PFSK-1 (cell line): ENCODE measurements around the gene DOCK1.

ENCODE experiments used
- FOXP2 ChIP-seq: optimal IDR thresholded peaks from 2 replicates; pipeline ENCODE3; 2011; ENCODE audit warnings: borderline replicate concordance, control low read depth, inconsistent platforms; ENCODE audit not compliant: insufficient read depth; ENCODE audit errors: extremely low read length, extremely low read depth
- POLR2AphosphoS5 ChIP-seq: IDR thresholded peaks from 2 replicates; pipeline ENCODE4 v1.6.1; 2012; ENCODE audit warnings: low read depth, mild to moderate bottlenecking, control low read depth, low read length, moderate library complexity
- SIN3A ChIP-seq: IDR thresholded peaks from 2 replicates; pipeline ENCODE4 v1.6.1; 2012; ENCODE audit warnings: mild to moderate bottlenecking, low read length, moderate library complexity, borderline replicate concordance; ENCODE audit not compliant: insufficient read depth
- TAF1 ChIP-seq: IDR thresholded peaks from 2 replicates; pipeline ENCODE4 v1.6.1; 2012; ENCODE audit warnings: low read length, control low read depth, borderline replicate concordance; ENCODE audit not compliant: insufficient read depth
- TF ChIP-seq, protein P1 (sequence below), 2 experiments: IDR thresholded peaks; 2 replicates each; pipeline versions ENCODE4 v1.6.1 to v1.8.0; 2011 to 2012; ENCODE audit warnings: low read depth in 2 of 2, low read length in 2 of 2, control low read depth in 1 of 2, inconsistent platforms in 1 of 2, mild to moderate bottlenecking in 1 of 2, moderate library complexity in 1 of 2; ENCODE audit not compliant: insufficient read depth in 1 of 2

Gene DOCK1

DNA sequence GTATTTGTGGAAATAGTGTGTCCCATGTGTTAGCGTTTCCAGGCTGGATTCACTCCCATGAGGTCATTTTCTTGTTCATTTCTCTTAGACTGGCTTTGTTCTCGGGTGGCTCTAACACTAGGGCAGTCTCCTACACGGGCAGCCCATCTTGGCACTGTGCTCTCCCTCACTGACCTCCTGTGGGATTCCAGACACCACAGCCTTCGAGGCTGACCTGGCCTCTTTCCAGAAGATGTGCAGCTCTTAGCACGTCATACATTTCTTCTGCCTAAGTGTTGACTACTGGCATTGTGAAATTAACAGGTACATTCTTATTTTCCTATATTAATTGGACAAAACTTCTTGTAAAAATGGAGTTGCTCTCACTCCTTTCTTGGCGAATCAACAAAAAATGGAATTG lies 218.4 kb downstream of the DOCK1 start:
- no peak for TF ChIP-seq TAF1
- TF ChIP-seq, protein P1, sequence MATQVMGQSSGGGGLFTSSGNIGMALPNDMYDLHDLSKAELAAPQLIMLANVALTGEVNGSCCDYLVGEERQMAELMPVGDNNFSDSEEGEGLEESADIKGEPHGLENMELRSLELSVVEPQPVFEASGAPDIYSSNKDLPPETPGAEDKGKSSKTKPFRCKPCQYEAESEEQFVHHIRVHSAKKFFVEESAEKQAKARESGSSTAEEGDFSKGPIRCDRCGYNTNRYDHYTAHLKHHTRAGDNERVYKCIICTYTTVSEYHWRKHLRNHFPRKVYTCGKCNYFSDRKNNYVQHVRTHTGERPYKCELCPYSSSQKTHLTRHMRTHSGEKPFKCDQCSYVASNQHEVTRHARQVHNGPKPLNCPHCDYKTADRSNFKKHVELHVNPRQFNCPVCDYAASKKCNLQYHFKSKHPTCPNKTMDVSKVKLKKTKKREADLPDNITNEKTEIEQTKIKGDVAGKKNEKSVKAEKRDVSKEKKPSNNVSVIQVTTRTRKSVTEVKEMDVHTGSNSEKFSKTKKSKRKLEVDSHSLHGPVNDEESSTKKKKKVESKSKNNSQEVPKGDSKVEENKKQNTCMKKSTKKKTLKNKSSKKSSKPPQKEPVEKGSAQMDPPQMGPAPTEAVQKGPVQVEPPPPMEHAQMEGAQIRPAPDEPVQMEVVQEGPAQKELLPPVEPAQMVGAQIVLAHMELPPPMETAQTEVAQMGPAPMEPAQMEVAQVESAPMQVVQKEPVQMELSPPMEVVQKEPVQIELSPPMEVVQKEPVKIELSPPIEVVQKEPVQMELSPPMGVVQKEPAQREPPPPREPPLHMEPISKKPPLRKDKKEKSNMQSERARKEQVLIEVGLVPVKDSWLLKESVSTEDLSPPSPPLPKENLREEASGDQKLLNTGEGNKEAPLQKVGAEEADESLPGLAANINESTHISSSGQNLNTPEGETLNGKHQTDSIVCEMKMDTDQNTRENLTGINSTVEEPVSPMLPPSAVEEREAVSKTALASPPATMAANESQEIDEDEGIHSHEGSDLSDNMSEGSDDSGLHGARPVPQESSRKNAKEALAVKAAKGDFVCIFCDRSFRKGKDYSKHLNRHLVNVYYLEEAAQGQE (IDR thresholded peaks at IDR 0.05; ENCODE audit: insufficient read depth in 1 of 2, low read depth in 2 of 2, low read length in 2 of 2), result no peak
- no peak for TF ChIP-seq POLR2AphosphoS5
- TF ChIP-seq SIN3A, result no peak
- TF ChIP-seq FOXP2, result no peak

DNA sequence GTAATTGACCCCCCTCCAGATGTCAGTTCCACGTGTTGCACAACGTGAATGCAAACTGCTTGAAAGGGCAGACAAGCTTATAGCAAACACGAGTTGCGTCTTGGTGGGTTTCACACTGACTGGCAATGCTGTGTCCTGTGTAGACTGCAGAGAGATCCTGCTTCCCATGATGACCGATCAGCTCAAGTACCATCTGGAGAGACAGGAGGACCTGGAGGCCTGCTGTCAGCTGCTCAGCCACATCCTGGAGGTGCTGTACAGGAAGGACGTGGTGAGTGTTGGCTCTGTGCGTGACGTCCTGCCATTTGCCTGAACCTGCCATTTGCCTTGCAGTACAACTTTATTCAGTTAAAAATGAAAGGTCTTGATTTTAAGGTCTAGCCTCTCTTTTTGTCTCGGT lies 220.1 kb downstream of the DOCK1 start:
- no peak for TF ChIP-seq TAF1
- TF ChIP-seq FOXP2, result no peak
- TF ChIP-seq, protein P1 (IDR thresholded peaks at IDR 0.05; ENCODE audit: insufficient read depth in 1 of 2, low read depth in 2 of 2, low read length in 2 of 2), result no peak
- TF ChIP-seq SIN3A, result no peak
- TF ChIP-seq POLR2AphosphoS5, result no peak

- TF ChIP-seq, protein P1 (IDR thresholded peaks at IDR 0.05; ENCODE audit: insufficient read depth in 1 of 2, low read depth in 2 of 2, low read length in 2 of 2), result no peak
- TF ChIP-seq POLR2AphosphoS5 (no peak), FOXP2 (no peak), SIN3A (no peak), TAF1 (no peak)
Observed at GRCh38 chr10:127127822-127128221, 222.6 kb downstream of the DOCK1 start.

- TF ChIP-seq FOXP2, result no peak
- TF ChIP-seq TAF1, result no peak
- TF ChIP-seq POLR2AphosphoS5, result no peak
- no peak for TF ChIP-seq SIN3A
- TF ChIP-seq, protein P1 (IDR thresholded peaks at IDR 0.05; ENCODE audit: insufficient read depth in 1 of 2, low read depth in 2 of 2, low read length in 2 of 2), result no peak
Observed at GRCh38 chr10:127129104-127129503, 223.9 kb downstream of the DOCK1 start.

DNA sequence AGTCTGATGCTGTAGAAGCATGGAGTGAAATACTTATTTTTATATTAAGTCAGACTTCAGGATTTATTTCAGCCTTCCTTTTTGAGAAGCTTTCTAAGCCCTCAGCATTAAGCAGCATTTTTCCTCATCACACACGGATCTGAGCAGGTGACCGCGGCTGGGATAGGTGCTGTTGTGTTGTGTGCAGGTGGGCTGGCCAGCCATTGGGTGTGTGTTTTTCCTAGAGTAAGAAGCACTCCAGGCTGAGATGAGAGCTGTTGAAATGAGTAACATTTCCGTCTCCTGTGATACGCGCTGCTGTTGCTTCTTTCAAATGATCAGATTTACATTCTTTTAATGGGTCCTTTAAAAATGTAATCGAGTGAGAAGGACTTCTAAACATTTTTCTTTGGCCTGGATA lies 227.2 kb downstream of the DOCK1 start:
- TF ChIP-seq TAF1 (no peak), FOXP2 (no peak), POLR2AphosphoS5 (no peak), SIN3A (no peak)
- TF ChIP-seq, protein P1 (IDR thresholded peaks at IDR 0.05; ENCODE audit: insufficient read depth in 1 of 2, low read depth in 2 of 2, low read length in 2 of 2), result no peak
